Measurements from ENCODE around the gene RAB44. TPM values are rescaled to one million over a fixed set of nuclear protein-coding genes. Genes with fewer than 3 reads are reported as not detected.

The RAB44 gene
- total RNA-seq, 1 experiment from 2014 or later: not detected

- Histone ChIP-seq H3K36me3 (ENCODE audit: control insufficient read depth, insufficient read depth, low read length) (no peaks in the 10 kb centered on the region), H3K4me3 (ENCODE audit: low read depth in 2 of 2, low read length in 2 of 2) (no peak overlapping the region), H3K27ac (ENCODE audit: low read length) (no peak overlapping the region), H3K4me1 (ENCODE audit: control insufficient read depth, insufficient read depth, low read length) (peaks cover 6% of the 10 kb centered on the region), H3K27me3 (ENCODE audit: control insufficient read depth, insufficient read depth, low read length) (no peaks in the 10 kb centered on the region), H3K9me3 (ENCODE audit: control insufficient read depth, insufficient read depth, low read depth, low read length) (no peaks in the 10 kb centered on the region)
- intact Hi-C loops (cut with micrococcal nuclease; ENCODE audit: unreplicated experiment) (loop anchor here (10.0 kb wide), 1 partner anchor 72 kb away; no protein-coding TSS in a partner anchor), in situ Hi-C loops (cut with HindIII; ENCODE audit: low pct_unique_long_range_greater_than_20kb, low sequenced_read_pairs) (no loop called here)
- ATAC-seq: no peak
- CTCF ChIA-PET: no interaction called here
- no TSS peak for BruUV-seq (replicated peaks)
- TF ChIP-seq, protein P1, sequence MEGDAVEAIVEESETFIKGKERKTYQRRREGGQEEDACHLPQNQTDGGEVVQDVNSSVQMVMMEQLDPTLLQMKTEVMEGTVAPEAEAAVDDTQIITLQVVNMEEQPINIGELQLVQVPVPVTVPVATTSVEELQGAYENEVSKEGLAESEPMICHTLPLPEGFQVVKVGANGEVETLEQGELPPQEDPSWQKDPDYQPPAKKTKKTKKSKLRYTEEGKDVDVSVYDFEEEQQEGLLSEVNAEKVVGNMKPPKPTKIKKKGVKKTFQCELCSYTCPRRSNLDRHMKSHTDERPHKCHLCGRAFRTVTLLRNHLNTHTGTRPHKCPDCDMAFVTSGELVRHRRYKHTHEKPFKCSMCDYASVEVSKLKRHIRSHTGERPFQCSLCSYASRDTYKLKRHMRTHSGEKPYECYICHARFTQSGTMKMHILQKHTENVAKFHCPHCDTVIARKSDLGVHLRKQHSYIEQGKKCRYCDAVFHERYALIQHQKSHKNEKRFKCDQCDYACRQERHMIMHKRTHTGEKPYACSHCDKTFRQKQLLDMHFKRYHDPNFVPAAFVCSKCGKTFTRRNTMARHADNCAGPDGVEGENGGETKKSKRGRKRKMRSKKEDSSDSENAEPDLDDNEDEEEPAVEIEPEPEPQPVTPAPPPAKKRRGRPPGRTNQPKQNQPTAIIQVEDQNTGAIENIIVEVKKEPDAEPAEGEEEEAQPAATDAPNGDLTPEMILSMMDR (IDR thresholded peaks at IDR 0.05): no peak
- DNase-seq (ENCODE audit: low read depth, low spot score): no peak
- POLR2A ChIA-PET: no interaction called here
These were observed 59.2 kb downstream of the RAB44 start for GRCh38 chr6:36756786-36757185.

GRCh38 chr6:36757206-36757605, 59.6 kb downstream of the RAB44 start:
- Histone ChIP-seq H3K4me3 (ENCODE audit: low read depth in 2 of 2, low read length in 2 of 2) (no peak overlapping the region), H3K4me1 (ENCODE audit: control insufficient read depth, insufficient read depth, low read length) (peaks cover 6% of the 10 kb centered on the region), H3K27ac (ENCODE audit: low read length) (no peak overlapping the region), H3K36me3 (ENCODE audit: control insufficient read depth, insufficient read depth, low read length) (no peaks in the 10 kb centered on the region), H3K27me3 (ENCODE audit: control insufficient read depth, insufficient read depth, low read length) (no peaks in the 10 kb centered on the region), H3K9me3 (ENCODE audit: control insufficient read depth, insufficient read depth, low read depth, low read length) (no peaks in the 10 kb centered on the region)
- DNase-seq (ENCODE audit: low read depth, low spot score) (no peak), ATAC-seq (no peak)
- in situ Hi-C loops (cut with HindIII; ENCODE audit: low pct_unique_long_range_greater_than_20kb, low sequenced_read_pairs) (no loop called here), intact Hi-C loops (cut with micrococcal nuclease; ENCODE audit: unreplicated experiment) (loop anchor here (10.0 kb wide), 1 partner anchor 72 kb away; no protein-coding TSS in a partner anchor)
- POLR2A ChIA-PET: no interaction called here
- CTCF ChIA-PET: no interaction called here
- no TSS peak for BruUV-seq (replicated peaks)
- TF ChIP-seq SIN3A (IDR thresholded peaks at IDR 0.05; ENCODE audit: borderline replicate concordance, insufficient read depth, low read depth, low read length) (no peak), TCF7L2 (IDR thresholded peaks at IDR 0.05; ENCODE audit: low read depth, low read length) (no peak)
- TF ChIP-seq, protein P1 (IDR thresholded peaks at IDR 0.05): no peak

GRCh38 chr6:36757943-36758508, 60.4 kb downstream of the RAB44 start:
- Histone ChIP-seq H3K36me3 (ENCODE audit: control insufficient read depth, insufficient read depth, low read length) (no peaks in the 10 kb centered on the region), H3K27ac (ENCODE audit: low read length) (no peak overlapping the region), H3K4me1 (ENCODE audit: control insufficient read depth, insufficient read depth, low read length) (peaks cover 3% of the 10 kb centered on the region), H3K9me3 (ENCODE audit: control insufficient read depth, insufficient read depth, low read depth, low read length) (no peaks in the 10 kb centered on the region), H3K27me3 (ENCODE audit: control insufficient read depth, insufficient read depth, low read length) (no peaks in the 10 kb centered on the region), H3K4me3 (ENCODE audit: low read depth in 2 of 2, low read length in 2 of 2) (no peak overlapping the region)
- no peak for DNase-seq (ENCODE audit: low read depth, low spot score)
- no TSS peak for BruUV-seq (replicated peaks)
- CTCF ChIA-PET: interaction anchor here (1.4 to 3.1 kb wide), 2 partner anchors 143 to 260 kb away, joined by 6 to 19 read pairs; no protein-coding TSS in a partner anchor
- POLR2A ChIA-PET: no interaction called here
- intact Hi-C loops (cut with micrococcal nuclease; ENCODE audit: unreplicated experiment) (loop anchor here (2.0 to 10.0 kb wide), 2 partner anchors 73 to 143 kb away; no protein-coding TSS in a partner anchor), in situ Hi-C loops (cut with HindIII; ENCODE audit: low pct_unique_long_range_greater_than_20kb, low sequenced_read_pairs) (no loop called here)
- ATAC-seq: no peak
- TF ChIP-seq, protein P1 (IDR thresholded peaks at IDR 0.05): no peak
- TF ChIP-seq REST (IDR thresholded peaks at IDR 0.05; ENCODE audit: insufficient read depth in 1 of 2, low read depth in 2 of 2, low read length in 1 of 2) (no peak), TCF7L2 (IDR thresholded peaks at IDR 0.05; ENCODE audit: low read depth, low read length) (no peak), SIN3A (IDR thresholded peaks at IDR 0.05; ENCODE audit: borderline replicate concordance, insufficient read depth, low read depth, low read length) (no peak), POLR2AphosphoS5 (IDR thresholded peaks at IDR 0.05; ENCODE audit: low read depth, low read length) (no peak)
